HG02571 (cell line): ENCODE measurements around the gene OLFM2.
"Not testable (repeated sequence)": the region's sequence is repeated elsewhere in the genome, so short reads cannot be mapped to it uniquely, and the experiment has no call there.

Experiments
- ATAC-seq: cut with Tn5 transposase; IDR thresholded peaks from one replicate; pipeline ENCODE4 v1.9.1; 2021; ENCODE audit warnings: mild to moderate bottlenecking, moderate library complexity; ENCODE audit not compliant: unreplicated experiment

Gene OLFM2

DNA sequence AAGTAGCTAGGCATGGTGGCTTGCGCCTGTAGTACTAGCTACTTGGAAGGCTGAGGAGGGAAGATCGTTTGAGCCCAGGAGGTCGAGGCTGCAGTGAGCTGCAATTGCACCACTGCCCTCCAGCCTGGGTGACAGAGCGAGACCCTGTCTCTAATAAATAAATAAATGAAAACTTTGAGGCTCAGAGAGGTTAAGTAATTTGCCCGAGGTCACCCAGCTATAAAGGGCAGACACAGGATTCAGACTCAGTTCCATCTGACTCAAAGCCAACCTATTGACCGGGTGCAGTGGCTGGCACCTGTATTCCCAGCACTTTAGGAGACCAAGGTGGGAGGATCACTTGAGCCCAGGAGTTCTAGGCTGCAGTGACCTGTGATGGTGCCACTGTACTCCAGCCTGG is 7.4 kb upstream of the OLFM2 start:
- ATAC-seq: no peak

DNA sequence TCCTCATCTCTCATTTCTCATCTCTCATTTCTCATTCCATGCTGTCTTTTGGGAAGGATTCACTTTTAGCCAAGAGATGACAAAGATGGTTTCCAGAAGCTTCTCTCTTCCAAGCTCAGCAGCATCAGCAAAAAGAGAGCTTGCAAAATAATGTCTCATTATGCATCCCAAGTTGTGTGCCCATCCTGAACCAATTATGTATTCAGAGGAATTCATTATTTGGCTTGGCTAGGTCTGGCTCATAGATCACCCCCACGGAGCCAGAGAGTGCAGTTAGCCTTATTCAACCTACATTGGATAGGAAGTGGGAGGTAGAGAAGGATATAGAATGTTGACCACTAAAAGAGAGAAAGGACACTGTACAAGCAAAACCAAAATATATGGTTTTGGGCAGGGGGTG is 5.4 kb upstream of the OLFM2 start:
- no peak for ATAC-seq

DNA sequence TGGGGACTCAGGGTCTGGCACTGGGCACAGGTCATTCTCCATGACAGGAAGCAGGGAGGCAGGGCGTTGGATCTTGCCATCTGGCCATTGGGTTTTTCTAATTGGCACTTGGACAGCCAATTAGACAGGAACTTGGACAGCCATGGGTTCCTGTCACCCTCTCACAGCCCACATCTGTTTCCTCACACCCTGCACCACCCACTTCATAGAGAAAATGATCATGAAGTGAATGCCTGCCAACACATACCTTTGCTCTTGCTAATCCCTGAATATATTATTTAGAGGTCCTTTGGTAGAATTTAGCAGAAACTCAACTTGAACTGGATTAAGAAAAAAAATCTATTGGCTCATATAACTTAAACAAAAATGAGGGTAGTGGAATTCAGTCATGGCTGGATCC is 4.9 kb upstream of the OLFM2 start:
- no peak for ATAC-seq

DNA sequence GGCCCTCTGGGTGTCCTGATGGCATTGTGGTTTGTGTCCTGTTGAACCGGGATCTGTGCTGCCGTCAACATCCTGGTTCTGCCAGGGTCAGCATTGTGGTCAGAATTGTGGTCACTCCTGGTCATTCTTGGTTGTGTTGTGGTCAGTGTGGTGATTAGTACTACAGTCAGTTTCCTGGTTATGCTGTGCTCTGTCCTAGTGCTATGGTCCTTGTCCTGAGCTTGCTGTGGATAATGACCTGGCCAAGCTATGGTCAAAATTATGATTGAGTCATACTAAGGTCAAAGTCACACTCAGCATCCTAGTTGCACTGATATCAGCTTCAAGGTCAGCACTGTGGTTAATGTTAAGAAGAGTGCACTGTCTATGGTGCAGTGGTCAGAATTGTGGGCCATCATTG is 4.5 kb upstream of the OLFM2 start:
- ATAC-seq: no peak

DNA sequence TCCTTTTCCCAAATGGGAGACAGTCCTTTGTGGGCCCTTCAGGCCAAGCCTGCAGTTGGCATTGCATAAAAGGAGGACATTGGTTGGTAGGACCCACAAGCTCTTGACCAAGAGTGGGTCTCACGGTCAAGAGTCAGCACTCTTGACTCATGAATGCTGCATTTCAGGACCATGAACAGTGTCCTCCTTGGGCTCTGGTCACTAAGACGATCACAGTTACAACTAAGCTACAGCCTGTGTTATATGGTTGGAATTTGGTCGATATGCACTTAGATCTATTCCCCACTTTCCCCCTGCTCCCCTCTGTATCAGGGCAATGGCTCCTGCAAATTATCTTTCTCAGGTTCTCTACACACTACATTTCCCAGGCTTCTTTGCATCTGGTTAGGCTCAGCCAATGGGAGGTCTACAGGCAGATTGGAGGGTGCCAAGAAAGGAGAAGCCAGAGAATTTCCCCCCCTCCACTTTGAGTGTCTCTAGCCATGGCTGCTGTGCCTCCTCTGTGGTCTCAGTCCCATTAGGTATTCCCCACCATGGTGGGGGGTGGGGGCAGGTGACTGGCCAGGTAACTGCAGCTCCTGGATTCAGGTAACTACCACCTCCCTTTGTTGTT is 3.1 kb upstream of the OLFM2 start:
- no peak for ATAC-seq

DNA sequence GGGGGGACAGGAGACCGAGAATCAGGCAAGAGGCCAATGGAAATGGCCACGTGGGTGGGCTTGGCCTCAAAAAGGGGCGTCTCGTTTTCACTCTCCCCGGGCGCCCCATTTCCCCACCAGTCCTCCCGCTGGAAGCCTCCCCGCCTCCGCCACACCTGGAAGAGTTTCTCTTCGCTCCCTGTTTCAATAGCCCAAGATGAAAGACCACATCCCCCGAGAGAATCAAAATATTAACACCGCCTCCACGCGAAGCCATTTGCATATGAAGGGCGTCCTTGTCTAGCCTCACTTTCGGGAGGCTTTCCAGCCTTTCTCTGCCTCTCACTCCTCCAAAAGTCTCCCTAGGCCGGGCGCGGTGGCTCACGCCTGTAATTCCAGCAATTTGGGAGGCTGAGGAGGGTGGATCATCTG is 691 bp upstream of the OLFM2 start:
- ATAC-seq: no peak

DNA sequence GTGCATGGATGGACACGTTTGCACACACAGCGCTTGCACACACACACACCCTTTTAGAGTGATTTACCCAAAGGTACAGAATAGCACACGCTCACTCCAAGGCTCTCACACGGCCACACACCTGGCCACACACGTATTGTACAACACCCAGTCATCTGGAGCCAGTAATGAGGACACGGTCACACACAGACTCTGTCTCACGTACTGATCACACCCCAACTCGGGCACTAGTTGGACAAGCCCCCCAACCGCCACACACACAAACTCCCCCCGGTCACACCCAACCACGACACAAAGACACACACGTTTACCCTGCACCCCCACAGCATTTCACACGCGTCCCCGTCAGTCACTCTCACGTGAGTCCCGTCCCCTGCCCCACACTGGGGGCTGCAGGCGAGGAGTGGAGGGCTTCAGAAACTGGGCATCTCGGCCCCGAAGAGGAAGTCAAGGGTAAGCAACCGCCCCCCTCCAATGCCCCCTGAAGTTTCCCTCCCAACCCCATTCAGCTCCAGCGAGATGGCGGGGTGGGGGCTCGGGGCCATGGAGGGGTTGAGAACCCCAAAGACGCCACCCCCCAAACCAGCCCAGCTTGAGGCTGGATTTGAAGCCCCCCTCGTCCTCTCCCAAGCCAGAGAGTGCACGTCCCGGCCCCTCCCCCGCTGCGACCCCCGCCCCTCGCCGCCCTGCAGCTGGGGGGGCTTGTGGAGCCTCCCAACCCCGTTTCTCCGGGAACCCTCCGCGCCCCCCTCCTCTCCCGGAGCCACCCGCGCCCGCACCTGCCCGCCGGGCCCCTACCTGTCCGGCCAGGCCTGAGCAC is 599 bp downstream of the OLFM2 start:
- ATAC-seq: no peak

DNA sequence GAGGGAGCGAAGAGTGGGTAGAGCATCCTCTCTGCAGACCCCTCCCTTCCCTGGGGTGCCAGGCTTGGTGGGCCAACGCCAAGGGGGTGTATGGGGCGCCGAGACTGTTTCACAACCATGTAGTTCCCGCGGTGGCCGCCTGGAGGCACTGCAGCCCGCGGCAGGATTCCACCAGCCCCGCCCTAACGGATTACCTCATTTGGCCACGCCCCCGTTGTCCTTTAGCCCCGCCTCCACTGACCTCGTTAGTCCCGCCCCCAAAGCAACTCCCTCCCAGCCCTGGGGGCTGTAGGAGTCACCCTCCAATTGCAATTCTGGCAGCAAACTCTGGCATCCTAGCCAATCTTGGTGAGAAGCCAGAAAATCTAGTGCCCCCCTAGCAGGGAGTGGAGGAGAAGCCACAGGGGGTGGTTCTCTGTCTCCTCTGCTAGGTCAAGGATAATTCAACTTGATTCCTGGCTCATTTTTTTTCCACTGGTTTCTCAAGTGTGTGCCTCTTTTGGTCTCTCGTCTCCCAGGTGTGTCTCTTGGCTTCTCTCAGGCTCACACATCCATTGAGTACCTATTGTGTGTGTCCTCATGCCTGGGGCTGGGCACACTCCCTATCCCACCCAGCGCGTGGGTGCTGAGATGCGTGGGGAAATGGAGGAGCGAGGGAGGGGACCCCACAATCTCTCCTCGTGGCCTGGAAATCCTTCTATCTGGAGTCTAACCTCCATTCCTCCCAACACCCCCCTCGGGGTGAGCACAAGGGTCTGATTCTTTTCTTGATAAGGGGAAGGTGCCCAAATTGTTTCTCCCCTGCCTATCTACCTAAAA is 2.0 kb downstream of the OLFM2 start:
- no peak for ATAC-seq

DNA sequence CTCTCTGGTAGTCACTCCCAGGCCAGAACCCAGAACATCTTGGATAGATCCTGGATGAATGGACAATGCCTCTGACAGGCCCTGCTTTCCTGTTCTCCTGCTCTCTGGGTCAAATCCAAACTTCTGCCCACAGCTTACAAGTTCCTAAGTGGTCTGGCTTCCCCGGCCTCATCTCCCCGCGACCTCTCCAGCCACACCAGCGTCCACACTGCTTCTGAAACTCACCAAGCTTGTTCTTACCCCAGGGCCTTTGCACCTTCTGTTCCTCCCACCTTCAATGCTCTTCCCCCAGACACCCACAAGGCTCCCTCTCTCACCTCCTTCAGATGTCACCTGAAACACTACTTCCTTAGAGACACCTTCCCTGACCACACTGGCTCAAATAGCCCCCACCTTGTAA is 3.5 kb downstream of the OLFM2 start:
- ATAC-seq: no peak

DNA sequence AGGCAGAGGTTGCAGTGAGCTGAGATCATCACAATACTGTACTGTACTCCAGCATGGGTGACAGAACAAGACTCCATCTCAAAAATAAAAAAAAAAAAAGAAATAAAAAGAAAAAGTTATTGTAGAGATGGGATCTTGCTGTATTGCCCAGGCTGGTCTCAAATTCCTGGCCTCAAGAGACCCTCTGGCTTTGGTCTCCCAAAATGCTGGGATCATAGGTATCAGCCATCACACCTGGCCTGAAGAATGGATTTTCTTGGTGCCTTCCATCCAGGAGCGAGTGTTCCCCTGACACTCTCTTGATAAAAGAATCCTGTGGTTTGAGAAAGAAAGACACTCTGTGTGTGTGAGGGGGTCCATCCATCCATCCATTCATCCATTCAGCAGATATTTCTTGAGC is 4.7 kb downstream of the OLFM2 start:
- ATAC-seq: no peak

DNA sequence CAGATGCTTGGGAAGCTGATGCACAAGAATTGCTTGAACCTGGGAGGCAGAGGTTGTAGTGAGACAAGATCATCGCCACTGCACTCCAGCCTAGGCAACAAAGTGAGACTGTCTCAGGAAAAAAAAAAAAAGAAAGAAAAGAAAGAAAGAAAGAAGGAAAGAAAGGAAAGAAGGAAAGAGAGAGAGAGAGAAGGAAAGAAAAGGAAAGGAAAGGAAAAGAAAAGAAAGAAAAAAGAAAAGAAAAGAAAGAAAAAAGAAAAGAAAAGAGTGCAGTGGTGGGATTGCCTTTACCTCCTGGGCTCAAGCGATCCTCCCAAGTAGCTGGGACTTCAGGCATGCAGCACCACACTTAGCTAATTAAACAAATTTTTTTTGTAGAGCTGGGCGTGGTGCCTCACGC is 12.9 kb downstream of the OLFM2 start:
- no peak for ATAC-seq

DNA sequence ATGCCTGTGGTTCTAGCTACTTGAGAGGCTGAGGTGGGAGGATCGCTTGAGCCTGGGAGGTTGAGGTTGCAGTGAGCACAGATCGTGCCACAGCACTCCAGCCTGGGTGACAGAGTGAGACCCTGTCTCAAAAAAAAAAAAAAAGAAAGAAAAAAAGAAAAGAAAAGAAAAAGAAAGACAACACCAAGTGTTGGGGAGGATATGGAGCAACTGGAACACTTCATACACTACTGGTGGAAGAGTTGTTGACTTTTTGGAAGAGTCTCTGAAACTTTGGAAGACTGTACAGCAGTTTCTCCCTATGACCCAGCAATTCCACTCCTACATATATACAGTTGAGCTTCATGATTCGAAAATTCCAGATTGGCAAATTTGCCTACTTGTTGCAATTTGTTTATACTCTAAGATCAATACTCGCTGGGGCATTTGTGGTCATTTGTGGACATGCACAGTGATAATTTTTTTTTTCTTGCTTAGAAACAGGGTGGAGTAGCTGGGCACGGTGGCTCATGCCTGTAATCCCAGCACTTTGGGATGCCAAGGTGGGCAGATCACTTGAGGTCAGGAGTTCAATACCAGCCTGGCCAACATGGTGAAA is 13.4 kb downstream of the OLFM2 start:
- not testable (repeated sequence) for ATAC-seq

DNA sequence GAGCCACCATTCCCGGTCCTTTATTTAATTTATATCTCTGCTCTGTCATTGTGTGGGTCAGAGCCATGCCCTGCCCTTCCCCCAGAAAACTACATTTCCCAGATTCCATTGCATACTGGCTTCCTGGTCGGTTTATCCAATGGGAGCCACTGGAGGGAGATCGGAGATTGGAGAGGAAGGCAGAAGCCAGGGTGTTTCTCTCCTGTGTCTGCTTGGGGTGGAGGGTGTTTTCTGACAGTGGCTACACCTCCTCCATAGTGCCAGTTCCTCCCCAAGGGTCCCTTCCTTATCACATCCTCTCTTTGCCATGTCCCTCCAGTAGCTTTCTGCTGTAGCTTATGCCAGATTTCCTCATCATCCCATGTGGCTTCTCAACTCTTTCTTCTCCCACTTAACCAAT is 19.0 kb downstream of the OLFM2 start:
- no peak for ATAC-seq

DNA sequence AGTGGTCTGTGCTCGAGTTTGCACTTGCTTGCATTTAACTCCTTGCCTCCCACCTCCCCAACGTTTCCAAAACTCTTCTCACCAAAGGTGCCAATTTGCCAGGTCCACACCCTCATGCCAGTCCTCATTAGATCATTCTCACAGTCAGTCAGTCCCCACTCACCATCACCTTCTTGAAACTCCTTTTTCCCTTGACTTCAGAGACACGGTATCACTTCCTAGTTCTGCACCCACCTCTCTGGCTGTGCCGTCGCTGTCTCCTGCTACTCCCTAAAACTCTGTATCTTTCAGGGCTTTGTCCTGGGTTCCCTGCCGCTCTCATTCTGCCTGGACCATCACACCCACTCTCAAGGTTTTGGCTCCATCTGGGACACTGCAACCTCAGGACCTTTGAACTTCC is 19.6 kb downstream of the OLFM2 start:
- no peak for ATAC-seq

DNA sequence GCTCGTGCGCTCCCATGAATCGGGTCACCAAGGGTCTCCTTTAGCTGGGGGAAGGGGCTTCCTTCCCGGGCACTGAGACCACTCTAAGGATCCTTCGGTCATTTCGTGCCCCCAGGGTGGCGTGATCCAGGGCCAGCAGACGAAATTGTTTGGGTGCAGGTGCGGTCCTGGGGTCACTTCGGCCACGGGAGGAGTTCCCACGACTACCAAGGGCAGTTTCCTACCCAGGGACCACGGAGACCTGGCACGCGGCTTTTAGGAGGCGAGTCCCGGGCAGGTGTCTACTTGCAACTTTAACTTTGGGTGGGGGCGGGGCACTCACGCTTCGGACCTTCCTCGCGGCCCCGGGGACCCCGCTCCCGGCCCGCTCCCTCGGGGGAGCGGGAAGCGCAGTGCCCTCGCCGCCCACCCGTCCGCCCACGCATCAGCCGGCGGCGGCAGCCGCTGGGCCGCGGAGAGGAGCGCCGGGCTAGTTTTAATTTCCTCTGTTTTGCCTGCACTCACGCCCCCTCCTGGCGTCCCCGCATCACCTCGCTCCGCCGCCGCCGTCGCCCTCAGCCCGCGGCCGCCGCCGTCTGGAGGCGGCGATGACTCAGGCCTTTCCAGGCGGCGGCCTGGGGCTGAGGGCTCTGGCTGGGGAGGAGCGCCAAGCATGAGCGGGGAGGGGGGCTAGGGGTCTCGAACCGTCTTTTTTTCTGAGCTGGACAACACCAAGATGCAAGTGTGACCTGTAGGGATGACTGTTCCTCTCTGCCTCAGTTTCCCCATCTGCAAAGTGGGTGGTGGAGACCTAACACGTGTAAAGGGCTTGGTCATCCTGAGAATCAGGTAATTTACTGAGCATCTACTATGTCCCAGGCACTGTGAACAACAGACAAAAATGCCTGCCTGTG is 21.8 kb downstream of the OLFM2 start:
- ATAC-seq: no peak

DNA sequence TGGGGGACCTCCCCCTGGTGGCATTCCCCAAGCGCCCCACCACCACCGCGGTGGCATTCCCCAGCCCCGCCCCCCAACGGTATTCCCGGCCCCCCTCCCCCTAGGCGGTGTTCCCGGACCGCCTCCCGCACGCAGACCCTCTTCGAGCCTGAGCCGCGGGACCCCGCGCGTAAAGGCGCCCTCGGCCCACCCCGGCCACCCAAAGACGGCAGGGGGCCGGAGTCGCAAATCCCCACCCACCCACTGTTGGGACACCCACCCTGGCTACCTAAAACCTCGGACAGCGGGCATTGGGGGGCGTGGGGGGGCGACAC is 22.4 kb downstream of the OLFM2 start:
- no peak for ATAC-seq

DNA sequence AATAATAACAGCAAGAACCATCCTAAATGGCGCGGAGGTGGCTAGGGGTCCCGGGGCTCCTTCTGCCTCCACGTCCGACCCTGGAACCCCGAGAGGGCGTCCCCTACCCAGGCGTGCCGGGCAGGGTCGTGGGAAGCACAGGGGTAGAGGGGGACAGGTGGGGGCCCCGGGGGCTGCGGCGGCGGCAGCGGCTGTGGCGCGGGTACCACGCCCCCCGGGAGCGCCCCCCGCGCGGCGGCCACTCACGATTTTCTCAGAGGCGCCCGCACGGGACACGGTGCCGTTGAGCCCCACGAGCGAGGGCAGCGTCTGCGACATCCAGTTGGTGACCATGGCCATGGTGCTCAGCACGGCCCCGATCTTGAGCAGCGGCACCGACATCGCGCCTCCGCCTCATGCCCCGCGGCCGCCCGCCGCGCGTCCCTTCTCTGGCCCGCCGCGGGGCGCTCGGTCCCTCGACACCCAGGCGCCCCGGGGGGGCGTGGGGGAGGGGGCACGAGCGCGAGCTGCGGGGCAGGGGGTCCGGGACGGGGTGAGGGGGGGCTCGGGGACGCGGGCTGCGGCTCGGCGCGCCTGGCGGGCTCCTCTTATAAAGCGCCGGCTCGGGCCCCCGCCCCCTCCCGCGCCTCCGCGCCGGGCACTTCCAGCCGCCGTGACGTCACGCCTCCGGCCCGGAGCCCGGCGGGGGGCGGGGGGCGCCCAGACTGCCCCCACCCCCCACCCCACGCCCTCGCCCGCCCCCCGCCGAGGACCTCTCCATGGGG is 22.9 kb downstream of the OLFM2 start:
- ATAC-seq: no peak

DNA sequence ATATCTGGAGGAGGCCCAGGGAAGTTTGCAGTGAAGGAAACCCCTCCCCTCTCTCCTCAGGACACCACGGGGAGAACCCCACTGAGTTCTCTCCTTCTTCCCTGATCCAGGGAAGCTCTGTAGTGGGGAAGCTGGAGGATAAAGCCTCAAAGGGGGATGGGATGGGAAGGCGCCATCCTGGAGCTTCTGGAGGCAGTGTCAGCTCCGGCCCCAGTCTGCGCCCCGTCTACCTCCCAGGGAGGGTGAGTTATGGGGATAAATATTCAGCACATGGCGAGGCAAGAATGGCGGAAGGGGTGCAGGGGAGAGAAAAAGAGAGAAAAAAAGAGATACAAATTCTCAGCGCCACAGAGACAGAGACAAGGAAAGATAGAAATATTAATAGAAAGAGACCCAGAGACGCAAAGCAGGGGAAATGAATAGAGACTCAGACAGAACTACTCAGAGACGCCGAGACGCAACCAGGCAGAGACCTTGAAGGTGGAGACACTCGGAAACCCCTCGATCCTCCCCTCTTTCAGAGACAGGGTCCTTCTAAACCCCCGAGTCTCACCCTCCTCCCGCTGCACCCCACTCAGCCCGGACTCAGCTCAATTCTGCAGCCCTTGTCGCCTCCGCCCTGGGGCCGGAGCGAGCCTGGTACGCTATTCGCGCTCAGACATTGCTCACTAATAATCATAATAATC is 23.6 kb downstream of the OLFM2 start:
- ATAC-seq: no peak

DNA sequence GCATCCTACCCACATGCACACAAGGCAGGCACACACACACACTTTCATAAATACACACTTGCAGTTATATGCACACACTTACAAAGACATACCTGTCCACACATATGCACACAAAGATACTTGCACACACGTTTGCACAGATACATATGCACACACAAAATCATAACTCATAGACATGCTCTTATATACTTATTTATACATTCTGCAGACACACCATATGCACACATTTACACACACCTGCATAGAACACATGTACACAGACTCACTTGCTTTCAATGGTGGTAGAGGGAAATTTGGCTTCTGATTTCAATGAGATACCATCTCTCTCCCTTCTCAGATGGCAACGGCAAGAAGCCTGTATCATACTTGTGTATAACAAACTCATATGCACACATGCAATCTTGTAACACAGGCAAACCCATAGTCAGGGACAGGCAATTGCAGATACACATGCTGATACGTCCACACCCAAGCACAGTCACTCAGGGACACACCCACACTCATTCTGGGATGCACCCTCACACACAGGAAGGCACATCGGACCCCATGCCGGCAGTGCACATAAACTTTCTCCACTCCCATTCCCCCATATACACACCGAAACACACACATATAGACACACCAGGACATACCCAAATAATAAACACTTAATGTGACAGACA is 24.7 kb downstream of the OLFM2 start:
- ATAC-seq: no peak
